Activated CD4-positive, alpha-beta T cell treated with anti-CD3 and anti-CD28 coated beads, Interleukin-2, amount 10 ng/mL, durations not matched to agents 24 days and 14 days (primary cell): ENCODE data around the gene ENTPD7. TPM values are rescaled to one million over a fixed set of nuclear protein-coding genes. Genes with fewer than 3 reads are reported as not detected.

Experiments
- DNase-seq: peaks from one replicate; pipeline ENCODE4 v3.0.0; 2022
- H3K27ac Mint-ChIP-seq: one replicate; pipeline ENCODE4 v1.8.0; 2022; ENCODE audit warnings: mild to moderate bottlenecking, mixed read lengths
- H3K27me3 Mint-ChIP-seq: one replicate; pipeline ENCODE4 v1.8.0; 2022; ENCODE audit warnings: mixed read lengths
- H3K36me3 Mint-ChIP-seq: one replicate; pipeline ENCODE4 v1.8.0; 2022; ENCODE audit warnings: low read depth, mild to moderate bottlenecking, mixed read lengths
- H3K4me1 Mint-ChIP-seq: one replicate; pipeline ENCODE4 v1.8.0; 2021; ENCODE audit warnings: mixed read lengths
- H3K4me3 Mint-ChIP-seq: one replicate; pipeline ENCODE4 v1.8.0; 2022; ENCODE audit warnings: mild to moderate bottlenecking, moderate library complexity, mixed read lengths
- H3K9me3 Mint-ChIP-seq: one replicate; pipeline ENCODE4 v1.8.0; 2021; ENCODE audit warnings: mixed read lengths
- intact Hi-C: fragments of 100-400 bp; cut with micrococcal nuclease; formaldehyde crosslinking; loops from one replicate; pipeline ENCODE4 v1.15.1; 2023
- total RNA-seq: library from RNA; stranded (reverse); gene quantifications from 2 replicates; pipeline ENCODE4 v1.2.3, GENCODE V29; 2022

The ENTPD7 gene
- total RNA-seq, 1 donor from 2014 or later = 8.3 TPM

DNA sequence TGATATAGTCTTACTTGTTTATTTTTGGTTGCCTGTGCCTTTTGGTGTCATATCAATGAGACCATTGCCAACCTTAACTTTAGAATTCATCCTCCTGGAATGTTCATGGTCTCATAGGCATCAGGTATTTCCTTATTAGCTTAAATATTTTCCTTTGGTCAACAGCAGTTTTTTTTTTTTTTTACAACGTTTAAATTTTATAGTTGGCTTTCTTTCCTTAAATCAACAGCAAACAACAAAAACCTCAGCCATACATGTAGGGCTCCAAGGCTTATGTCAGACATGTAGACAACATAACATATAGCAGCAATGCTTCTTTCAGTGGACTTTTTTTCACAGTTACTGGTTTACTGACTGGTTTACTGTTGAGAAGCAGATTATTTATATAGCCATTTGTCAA is 22.7 kb downstream of the ENTPD7 start:
- Mint-ChIP-seq H3K4me1 (peaks cover 6% of the 10 kb centered on the region), H3K9me3 (no peaks in the 10 kb centered on the region), H3K27me3 (no peaks in the 10 kb centered on the region)

DNA sequence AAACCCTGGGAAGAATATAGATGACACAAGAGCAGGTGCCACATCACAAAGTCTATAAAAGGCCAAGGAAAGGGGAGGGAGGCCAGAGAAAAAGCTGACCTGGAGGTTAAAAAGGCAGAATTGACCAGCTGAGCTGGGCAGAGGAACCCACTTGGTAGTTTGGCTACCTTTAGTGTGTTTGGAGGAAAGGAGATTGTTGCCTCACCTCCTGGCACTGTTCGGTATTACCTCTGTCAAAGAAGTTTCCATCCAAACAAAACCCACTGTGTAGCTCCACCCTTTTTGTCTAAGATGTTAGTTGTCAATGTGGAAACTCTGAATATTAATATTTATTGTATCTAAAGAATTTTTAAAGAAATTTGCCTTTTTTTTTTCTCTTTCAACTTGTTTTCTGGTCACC is 23.4 kb downstream of the ENTPD7 start:
- Mint-ChIP-seq H3K27me3 (no peaks in the 10 kb centered on the region), H3K27ac (no peak overlapping the region), H3K9me3 (no peaks in the 10 kb centered on the region), H3K4me1 (peaks cover 6% of the 10 kb centered on the region), H3K36me3 (peaks cover 5% of the 10 kb centered on the region), H3K4me3 (no peak overlapping the region)
- intact Hi-C loops = no loop called here
- DNase-seq = no peak

More for the DNA sequence above, 22.7 kb downstream of the ENTPD7 start:
- peaks cover 5% of the 10 kb centered on the region for H3K36me3 Mint-ChIP-seq
- H3K4me3 Mint-ChIP-seq = no peak overlapping the region
- DNase-seq = no peak
- intact Hi-C loops = no loop called here
- no peak overlapping the region for H3K27ac Mint-ChIP-seq

DNA sequence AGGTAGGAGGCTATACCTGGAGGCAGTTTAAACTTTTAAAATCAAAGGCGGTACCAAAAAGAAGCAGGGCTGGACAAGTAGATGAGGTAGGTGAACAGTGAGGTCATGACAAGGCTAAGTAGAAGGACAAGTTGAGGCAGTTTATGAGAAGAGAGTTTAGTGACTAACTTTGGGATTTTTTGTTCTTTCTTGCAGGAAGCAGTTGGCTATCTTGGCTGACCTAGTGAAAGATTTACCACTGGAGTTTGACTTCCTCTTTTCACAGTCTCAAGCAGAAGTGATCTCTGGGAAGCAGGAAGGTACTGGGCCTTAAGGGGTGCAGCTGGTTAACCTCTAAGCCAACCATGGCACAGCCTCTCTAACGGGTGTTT is 26.3 kb downstream of the ENTPD7 start:
- Mint-ChIP-seq H3K36me3 (peaks cover 7% of the 10 kb centered on the region), H3K4me3 (no peak overlapping the region), H3K4me1 (peaks cover 6% of the 10 kb centered on the region), H3K27ac (no peak overlapping the region), H3K27me3 (no peaks in the 10 kb centered on the region), H3K9me3 (no peaks in the 10 kb centered on the region)
- no peak for DNase-seq
- intact Hi-C loops = no loop called here

DNA sequence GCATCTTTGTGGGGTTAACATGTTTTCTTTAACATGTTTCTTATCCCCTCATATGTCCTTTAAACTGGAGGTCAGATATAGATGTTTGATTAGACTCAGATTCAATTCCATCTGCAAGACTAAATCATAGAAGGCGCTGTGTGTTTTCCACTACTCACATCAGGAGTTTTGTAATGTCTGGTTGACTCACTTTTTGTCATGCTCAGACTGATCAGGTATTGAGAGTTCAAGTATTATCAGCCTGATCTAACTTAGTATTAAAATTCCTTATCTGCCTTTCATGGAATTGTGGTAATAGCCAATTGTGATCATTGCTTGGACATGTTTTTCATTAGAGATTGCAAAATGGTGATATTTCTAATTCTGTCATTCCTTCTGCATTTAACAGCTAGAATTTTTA is 30.2 kb downstream of the ENTPD7 start:
- Mint-ChIP-seq H3K36me3 (peaks cover 10% of the 10 kb centered on the region), H3K27me3 (no peaks in the 10 kb centered on the region), H3K4me3 (no peak overlapping the region)

DNA sequence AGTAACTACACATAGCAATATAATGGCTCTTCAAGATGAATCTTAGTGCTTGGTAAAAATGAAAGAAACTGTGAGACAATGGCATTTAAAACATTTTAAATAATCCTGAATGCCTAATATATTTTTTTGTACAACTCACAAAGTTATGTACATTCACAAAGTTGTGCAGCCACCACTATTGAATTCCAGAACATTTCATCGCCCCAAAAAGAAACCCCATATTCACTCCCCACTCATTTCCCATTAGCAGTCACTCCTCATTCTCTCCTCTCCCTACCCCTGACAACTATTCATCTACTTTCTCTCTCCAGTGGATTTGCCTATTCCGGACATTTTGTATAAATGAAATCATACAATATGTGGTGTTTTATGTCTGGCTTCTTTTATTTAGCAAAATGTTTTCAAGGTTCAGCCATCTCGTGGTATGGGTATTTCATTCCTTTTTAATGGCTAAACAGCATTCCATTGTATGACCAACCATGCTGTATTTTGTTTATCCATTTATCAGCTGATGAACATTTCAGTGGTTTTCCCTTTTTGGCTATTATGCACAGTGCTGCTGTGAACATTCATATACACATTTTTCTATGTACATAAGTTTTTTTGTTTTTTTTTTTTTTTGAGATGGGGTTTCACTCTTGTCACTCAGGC is 34.7 kb downstream of the ENTPD7 start:
- intact Hi-C loops = no loop called here
- Mint-ChIP-seq H3K36me3 (peaks cover 21% of the 10 kb centered on the region), H3K27me3 (no peaks in the 10 kb centered on the region), H3K4me3 (no peak overlapping the region), H3K4me1 (no peaks in the 10 kb centered on the region), H3K9me3 (no peaks in the 10 kb centered on the region), H3K27ac (no peak overlapping the region)
- no peak for DNase-seq

More for the DNA sequence above, 30.2 kb downstream of the ENTPD7 start:
- Mint-ChIP-seq H3K4me1 (peaks cover 6% of the 10 kb centered on the region), H3K9me3 (no peaks in the 10 kb centered on the region), H3K27ac (no peak overlapping the region)
- intact Hi-C loops = no loop called here
- DNase-seq = no peak

DNA sequence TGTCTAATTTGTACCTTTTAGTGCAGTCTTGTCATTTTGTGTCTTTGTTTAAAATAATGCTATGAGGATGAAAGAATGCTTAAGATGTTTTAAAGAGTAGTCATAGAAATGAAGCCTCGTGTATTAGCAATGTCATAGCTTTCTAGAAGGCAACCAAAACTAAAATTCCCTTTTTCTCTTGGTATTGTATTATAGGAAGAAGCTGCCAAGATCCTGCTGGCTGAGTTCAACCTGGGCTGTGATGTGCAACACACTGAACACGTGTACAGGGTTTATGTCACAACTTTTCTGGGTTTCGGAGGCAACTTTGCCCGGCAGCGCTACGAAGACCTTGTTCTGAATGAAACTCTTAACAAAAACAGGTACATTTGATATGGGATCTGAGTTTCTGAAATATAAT is 36.5 kb downstream of the ENTPD7 start:
- no peak for DNase-seq
- Mint-ChIP-seq H3K4me1 (no peaks in the 10 kb centered on the region), H3K27me3 (no peaks in the 10 kb centered on the region), H3K27ac (no peak overlapping the region), H3K36me3 (peaks cover 26% of the 10 kb centered on the region), H3K4me3 (no peak overlapping the region), H3K9me3 (no peaks in the 10 kb centered on the region)
- intact Hi-C loops = no loop called here

DNA sequence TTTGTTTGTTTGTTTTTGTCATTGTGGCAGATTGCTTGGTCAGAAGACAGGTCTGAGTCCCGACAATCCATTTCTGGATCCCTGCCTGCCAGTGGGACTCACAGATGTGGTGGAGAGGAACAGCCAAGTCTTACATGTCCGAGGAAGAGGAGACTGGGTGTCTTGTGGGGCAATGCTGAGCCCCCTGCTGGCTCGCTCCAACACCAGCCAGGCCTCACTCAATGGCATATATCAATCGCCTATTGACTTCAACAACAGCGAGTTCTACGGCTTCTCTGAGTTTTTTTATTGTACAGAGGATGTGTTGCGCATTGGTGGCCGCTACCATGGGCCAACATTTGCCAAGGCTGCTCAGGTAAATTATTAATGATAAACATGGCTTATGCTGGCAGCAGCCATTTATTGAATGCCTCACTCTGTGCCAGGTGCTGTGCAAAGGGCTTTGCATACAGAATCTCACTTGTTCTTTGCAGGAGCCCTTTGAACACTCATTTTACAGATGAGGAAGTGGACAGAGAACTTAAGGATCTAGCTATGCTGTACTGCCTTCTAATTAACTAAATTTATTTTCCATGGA is 39.3 kb downstream of the ENTPD7 start:
- no peak overlapping the region for H3K27ac Mint-ChIP-seq
- DNase-seq = no peak
- no peaks in the 10 kb centered on the region for H3K9me3 Mint-ChIP-seq
- peaks cover 32% of the 10 kb centered on the region for H3K36me3 Mint-ChIP-seq
- no peaks in the 10 kb centered on the region for H3K4me1 Mint-ChIP-seq
- intact Hi-C loops = no loop called here
- H3K4me3 Mint-ChIP-seq = no peak overlapping the region
- no peaks in the 10 kb centered on the region for H3K27me3 Mint-ChIP-seq

DNA sequence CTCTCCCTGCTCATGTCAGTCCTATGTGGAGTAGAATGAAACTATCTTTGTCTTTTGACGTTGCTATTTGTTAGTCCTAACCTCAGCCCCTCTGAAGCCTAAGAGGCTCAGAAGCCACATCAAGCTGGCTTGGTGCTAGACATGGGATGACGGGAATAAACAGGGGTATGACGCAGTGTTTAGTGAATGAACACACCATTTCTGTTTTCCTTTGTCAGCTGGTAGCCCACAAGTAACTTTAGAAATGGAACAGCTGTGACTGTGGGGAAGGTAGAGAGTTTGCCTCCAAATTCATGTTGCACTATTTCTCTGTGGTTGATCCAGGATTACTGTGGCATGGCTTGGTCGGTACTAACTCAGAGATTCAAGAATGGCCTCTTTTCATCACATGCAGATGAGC is 41.3 kb downstream of the ENTPD7 start:
- Mint-ChIP-seq H3K4me3 (no peak overlapping the region), H3K27ac (no peak overlapping the region), H3K36me3 (peaks cover 39% of the 10 kb centered on the region), H3K4me1 (no peaks in the 10 kb centered on the region), H3K27me3 (no peaks in the 10 kb centered on the region), H3K9me3 (no peaks in the 10 kb centered on the region)
- intact Hi-C loops = no loop called here
- DNase-seq = no peak

DNA sequence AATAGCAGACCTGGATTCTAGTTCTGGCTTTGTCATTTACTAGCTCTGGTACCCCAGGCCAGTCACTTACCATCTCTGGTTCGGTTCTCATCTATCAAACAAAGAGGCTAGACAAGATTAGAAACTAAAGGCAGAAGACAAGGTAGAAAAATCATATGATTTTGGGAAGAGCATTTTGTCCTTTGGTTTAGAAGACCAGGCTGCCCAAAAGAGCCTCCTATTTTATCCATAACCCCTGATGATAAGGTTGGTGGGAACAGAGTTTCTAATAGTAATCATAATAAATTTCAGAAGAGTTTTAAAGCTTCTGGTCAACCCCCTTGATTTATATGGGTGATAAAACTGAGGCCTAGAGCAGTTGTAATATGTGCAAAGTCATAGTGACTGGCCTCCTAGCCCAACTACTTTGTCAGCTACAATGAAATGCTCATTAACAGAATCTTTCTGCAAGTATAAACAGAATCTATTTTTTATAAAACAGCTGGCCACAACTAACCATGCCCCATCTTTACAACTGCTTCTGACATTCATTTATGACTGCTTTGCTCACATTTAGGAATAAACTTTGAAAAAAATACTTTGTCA is 49.2 kb downstream of the ENTPD7 start:
- intact Hi-C loops = no loop called here
- Mint-ChIP-seq H3K36me3 (peaks cover 22% of the 10 kb centered on the region), H3K27ac (no peak overlapping the region), H3K27me3 (no peaks in the 10 kb centered on the region), H3K4me1 (peaks cover 6% of the 10 kb centered on the region), H3K9me3 (no peaks in the 10 kb centered on the region), H3K4me3 (no peak overlapping the region)
- DNase-seq = no peak

DNA sequence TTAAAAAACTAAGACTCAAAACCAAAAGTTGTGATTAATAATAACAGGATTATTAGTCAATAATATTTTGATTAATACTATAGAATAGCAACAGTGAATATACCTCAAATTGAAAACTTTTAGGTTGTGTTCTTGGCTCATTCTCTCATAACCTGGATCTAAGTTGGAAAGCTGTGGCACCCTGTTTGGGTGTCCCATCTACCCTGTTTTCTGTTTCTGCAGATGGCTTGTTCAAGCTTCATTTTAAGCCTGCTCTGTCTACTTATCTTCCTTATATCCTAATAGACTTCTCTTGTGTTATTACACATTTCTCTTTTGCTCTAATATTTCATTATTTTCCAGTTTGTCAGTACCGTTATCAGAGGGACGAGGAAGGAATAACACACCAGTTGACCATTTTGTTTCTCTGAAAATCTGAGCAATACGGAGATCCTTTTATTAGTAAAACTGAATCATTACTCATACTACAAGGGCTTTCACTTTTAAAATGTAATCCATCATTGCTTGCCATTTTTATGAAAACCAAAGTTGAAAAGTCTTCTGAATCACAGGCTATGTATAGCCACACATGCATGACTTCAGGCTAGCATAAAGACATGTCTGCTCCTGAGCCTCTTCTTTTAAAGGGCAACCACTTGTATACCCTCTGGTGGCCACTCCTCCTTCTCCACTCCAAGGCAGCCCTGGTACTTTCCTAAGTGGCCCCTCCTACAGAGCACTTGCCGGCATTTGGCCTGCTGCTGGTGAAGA is 50.3 kb downstream of the ENTPD7 start:
- Mint-ChIP-seq H3K4me3 (no peak overlapping the region), H3K27ac (peak overlapping the region; percentile 63)

DNA sequence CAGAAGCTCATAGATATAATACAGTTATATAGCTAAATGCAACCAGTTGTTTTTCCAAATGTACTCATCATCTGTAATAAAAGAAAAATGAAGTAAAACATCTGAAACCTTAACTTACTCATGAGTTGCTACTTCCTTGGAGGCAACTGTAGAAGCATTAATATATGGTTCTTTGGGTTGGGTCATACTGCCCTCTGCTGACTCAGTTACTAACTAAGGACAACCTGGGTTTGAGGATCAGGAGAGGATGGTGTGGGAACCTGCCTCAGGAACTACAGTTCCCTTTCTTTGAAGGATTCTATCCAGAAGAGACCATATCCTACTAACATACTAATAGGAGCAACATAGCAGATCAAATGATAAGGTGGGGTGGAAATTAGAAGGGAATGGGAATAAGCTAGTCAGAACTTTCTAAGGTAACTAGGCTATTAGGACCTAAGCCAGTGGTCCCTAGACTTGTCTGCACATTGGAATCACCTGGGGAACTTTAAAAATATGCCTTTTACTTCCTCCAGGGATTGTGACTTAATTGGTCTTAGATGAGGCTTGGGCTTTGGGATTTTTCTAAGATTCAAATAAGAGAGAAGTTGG is 51.9 kb downstream of the ENTPD7 start:
- Mint-ChIP-seq H3K9me3 (no peaks in the 10 kb centered on the region), H3K4me1 (peaks cover 6% of the 10 kb centered on the region), H3K36me3 (peaks cover 31% of the 10 kb centered on the region), H3K27ac (no peak overlapping the region), H3K4me3 (no peak overlapping the region), H3K27me3 (no peaks in the 10 kb centered on the region)
- DNase-seq = peak; percentile 81
- intact Hi-C loops = loop anchor here (1.0 to 5.0 kb wide), 6 partner anchors 39 to 319 kb away; partner anchors contain the start of gene SLC25A28

More for the DNA sequence above, 50.3 kb downstream of the ENTPD7 start:
- intact Hi-C loops = loop anchor here (2.0 to 5.0 kb wide), 3 partner anchors 37 to 89 kb away; partner anchors contain the start of gene SLC25A28
- Mint-ChIP-seq H3K4me1 (peaks cover 6% of the 10 kb centered on the region), H3K9me3 (no peaks in the 10 kb centered on the region), H3K36me3 (peaks cover 22% of the 10 kb centered on the region), H3K27me3 (no peaks in the 10 kb centered on the region)
- no peak for DNase-seq

DNA sequence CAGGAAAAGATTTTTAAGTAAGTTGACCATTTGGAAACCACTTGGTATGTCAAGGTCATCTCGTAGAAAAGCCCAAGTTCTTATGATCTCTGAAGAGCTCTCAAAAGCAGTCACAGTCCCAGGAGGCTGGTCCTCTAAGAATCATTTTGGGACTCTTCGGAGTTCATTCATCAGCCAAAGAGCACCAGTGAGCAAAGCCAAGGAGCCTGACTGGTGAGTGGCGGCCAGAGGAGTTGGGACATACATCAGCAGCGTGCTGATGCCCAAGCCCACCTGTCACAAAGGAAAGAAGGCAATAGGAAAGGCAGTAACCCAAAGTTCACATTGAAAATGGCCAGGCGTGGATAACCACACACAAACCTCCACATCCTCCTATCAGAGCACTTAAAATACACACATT is 55.1 kb downstream of the ENTPD7 start:
- no peak overlapping the region for H3K4me3 Mint-ChIP-seq
- peaks cover 6% of the 10 kb centered on the region for H3K4me1 Mint-ChIP-seq
- H3K27ac Mint-ChIP-seq = no peak overlapping the region
- no peaks in the 10 kb centered on the region for H3K9me3 Mint-ChIP-seq
- peaks cover 45% of the 10 kb centered on the region for H3K36me3 Mint-ChIP-seq
- H3K27me3 Mint-ChIP-seq = no peaks in the 10 kb centered on the region
- intact Hi-C loops = loop anchor here (5.0 kb wide), 1 partner anchor 42 kb away; no protein-coding TSS in a partner anchor
- no peak for DNase-seq

DNA sequence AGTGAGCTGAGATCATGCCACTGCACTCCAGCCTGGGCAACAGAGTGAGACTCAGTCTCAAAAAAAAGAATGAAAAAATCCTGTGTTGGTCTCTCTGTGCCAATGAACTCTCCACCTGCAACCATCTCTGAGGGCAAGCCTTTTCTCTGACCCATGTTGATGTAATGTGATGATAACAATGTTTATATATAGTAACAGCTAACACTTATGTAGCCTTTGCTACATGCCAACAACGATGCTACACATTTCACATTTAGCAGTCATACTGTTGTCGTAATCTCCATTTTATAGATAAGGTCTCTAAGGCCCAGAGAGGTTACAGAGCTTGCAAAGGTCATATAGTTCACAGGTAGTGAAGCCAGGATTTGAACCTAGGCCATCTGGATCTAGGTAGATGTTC is 61.1 kb downstream of the ENTPD7 start:
- intact Hi-C loops = no loop called here
- H3K36me3 Mint-ChIP-seq = peaks cover 57% of the 10 kb centered on the region

More for the DNA sequence above, 61.1 kb downstream of the ENTPD7 start:
- H3K9me3 Mint-ChIP-seq = no peaks in the 10 kb centered on the region
- H3K27me3 Mint-ChIP-seq = no peaks in the 10 kb centered on the region
- DNase-seq = no peak
- H3K27ac Mint-ChIP-seq = no peak overlapping the region
- no peak overlapping the region for H3K4me3 Mint-ChIP-seq
- no peaks in the 10 kb centered on the region for H3K4me1 Mint-ChIP-seq
